Activated CD8-positive, alpha-beta memory T cell treated with anti-CD3 and anti-CD28 coated beads for 48 hours (primary cell): ENCODE measurements around the gene RIN3.
A peak's percentile ranks its signal among the peaks of the same experiment; 100 is the strongest.

Experiments used
- DNase-seq, 3 experiments: peaks; one replicate each; pipeline ENCODE4 v3.0.0-alpha.2; 2020; ENCODE audit warnings: low read depth in 2 of 3, low spot score in 2 of 3

RIN3 gene

GRCh38 chr14:92575748-92576303, 62.2 kb downstream of the RIN3 start:
- DNase-seq: no peak

- no peak for DNase-seq
Observed at GRCh38 chr14:92577321-92577742, 63.8 kb downstream of the RIN3 start.

- no peak for DNase-seq
Observed at GRCh38 chr14:92578511-92578910, 64.9 kb downstream of the RIN3 start.

GRCh38 chr14:92579244-92579936, 65.8 kb downstream of the RIN3 start:
- DNase-seq: no peak

GRCh38 chr14:92581206-92581605, 67.6 kb downstream of the RIN3 start:
- DNase-seq: no peak

- DNase-seq: no peak
Observed at GRCh38 chr14:92581966-92582566, 68.5 kb downstream of the RIN3 start.

GRCh38 chr14:92582706-92583452, 69.3 kb downstream of the RIN3 start:
- peak in 1 of 3 experiments; percentile 49 for DNase-seq

- no peak for DNase-seq
Observed at GRCh38 chr14:92584220-92584619, 70.6 kb downstream of the RIN3 start.

GRCh38 chr14:92584816-92585215, 71.2 kb downstream of the RIN3 start:
- DNase-seq: no peak

- DNase-seq: no peak
Observed at GRCh38 chr14:92585981-92586937, 72.7 kb downstream of the RIN3 start.

GRCh38 chr14:92586963-92587699, 73.5 kb downstream of the RIN3 start:
- DNase-seq: no peak

- no peak for DNase-seq
Observed at GRCh38 chr14:92587700-92588085, 74.1 kb downstream of the RIN3 start.

- no peak for DNase-seq
Observed at GRCh38 chr14:92589213-92589852, 75.8 kb downstream of the RIN3 start.

- DNase-seq: no peak
Observed at GRCh38 chr14:92590176-92590575, 76.6 kb downstream of the RIN3 start.

- no peak for DNase-seq
Observed at GRCh38 chr14:92590941-92591340, 77.4 kb downstream of the RIN3 start.

GRCh38 chr14:92591346-92591745, 77.8 kb downstream of the RIN3 start:
- DNase-seq: no peak

- no peak for DNase-seq
Observed at GRCh38 chr14:92595267-92595666, 81.7 kb downstream of the RIN3 start.

GRCh38 chr14:92596331-92596907, 82.8 kb downstream of the RIN3 start:
- DNase-seq: no peak
